Liver (tissue), 3 donors: Measurements from ENCODE around the gene PCAT7.

Source experiments
- EGR1 ChIP-seq, 2 donors: IDR thresholded peaks; 2 replicates each; pipeline ENCODE4 v1.6.1; 2016 to 2018; ENCODE audit warnings: antibody characterized with exemption in 2 of 2, low read depth in 2 of 2
- FOXA1 ChIP-seq: IDR thresholded peaks from 2 replicates; pipeline ENCODE4 v1.6.1; 2016; ENCODE audit warnings: antibody characterized with exemption
- FOXA2 ChIP-seq: IDR thresholded peaks from 2 replicates; pipeline ENCODE4 v1.6.1; 2016; ENCODE audit warnings: antibody characterized with exemption
- GABPA ChIP-seq, 2 donors: IDR thresholded peaks in 1 of 2; conservative IDR thresholded peaks in 1 of 2; 2 replicates each; pipeline ENCODE4 v1.6.1; 2016; ENCODE audit warnings: antibody characterized with exemption in 2 of 2, mild to moderate bottlenecking in 1 of 2, moderate library complexity in 1 of 2
- JUND ChIP-seq, 2 donors: IDR thresholded peaks; 2 replicates each; pipeline ENCODE4 v1.6.1; 2016; ENCODE audit warnings: antibody characterized with exemption in 2 of 2
- RAD21 ChIP-seq, 2 donors: IDR thresholded peaks; 2 replicates each; pipeline ENCODE4 v1.6.1; 2016; ENCODE audit warnings: antibody characterized with exemption in 2 of 2, mild to moderate bottlenecking in 2 of 2
- REST ChIP-seq: IDR thresholded peaks from 2 replicates; pipeline ENCODE4 v1.6.1; 2016; ENCODE audit warnings: antibody characterized with exemption, mild to moderate bottlenecking
- RXRA ChIP-seq, 2 donors: IDR thresholded peaks; 2 replicates each; pipeline ENCODE4 v1.6.1; 2017 to 2018; ENCODE audit warnings: antibody characterized with exemption in 2 of 2, mild to moderate bottlenecking in 1 of 2
- SP1 ChIP-seq: IDR thresholded peaks from 2 replicates; pipeline ENCODE4 v1.6.1; 2018; ENCODE audit warnings: antibody characterized with exemption, mild to moderate bottlenecking
- TAF1 ChIP-seq: conservative IDR thresholded peaks from 2 replicates; pipeline ENCODE4 v1.6.1; 2016; ENCODE audit warnings: antibody characterized with exemption, mild to moderate bottlenecking
- YY1 ChIP-seq: IDR thresholded peaks from 2 replicates; pipeline ENCODE4 v1.6.1; 2016; ENCODE audit warnings: antibody characterized with exemption, mild to moderate bottlenecking
- TF ChIP-seq, protein P1 (sequence below): fragments of 150-350 bp; IDR thresholded peaks from 2 replicates; pipeline ENCODE4 v1.5.1; 2017; ENCODE audit warnings: improper control_type of control experiment, low read depth, low read length; ENCODE audit not compliant: missing input control
- TF ChIP-seq, protein P2 (sequence below): IDR thresholded peaks from 2 replicates; pipeline ENCODE4 v1.6.1; 2016; ENCODE audit warnings: antibody characterized with exemption
- TF ChIP-seq, protein P3 (sequence below): IDR thresholded peaks from 2 replicates; pipeline ENCODE4 v1.6.1; 2016; ENCODE audit warnings: antibody characterized with exemption
- donor health status: healthy.
- donor health status: healthy.

DNA sequence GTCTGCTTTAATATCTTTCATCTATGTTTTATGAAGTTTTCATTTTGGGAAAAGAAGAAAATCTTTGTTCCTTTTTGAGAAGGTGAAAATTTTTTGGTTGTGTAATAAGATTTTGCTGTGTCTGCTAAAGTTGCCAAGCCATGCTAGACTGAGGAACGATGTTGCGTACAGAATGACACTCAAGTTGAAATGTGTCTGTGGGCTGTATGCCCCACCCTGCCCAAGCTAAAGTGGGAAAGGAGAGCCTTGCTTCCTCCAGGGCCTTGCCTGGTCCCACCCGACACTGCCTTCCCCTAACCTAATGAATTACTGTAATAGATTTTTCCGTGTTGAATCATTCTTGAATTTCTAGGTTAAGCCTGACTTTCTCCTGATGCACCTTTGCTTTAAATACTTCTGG is 2.5 kb downstream of the PCAT7 start:
- TF ChIP-seq RAD21 (IDR thresholded peaks at IDR 0.05) (no peak), REST (no peak), YY1 (no peak), JUND (IDR thresholded peaks at IDR 0.05) (no peak), GABPA (IDR thresholded peaks at IDR 0.05 in 1 of 2, conservative IDR thresholded peaks at IDR 0.05 in 1 of 2) (no peak), FOXA1 (no peak), TAF1 (no peak), EGR1 (IDR thresholded peaks at IDR 0.05; ENCODE audit: low read depth in 2 of 2) (no peak), FOXA2 (no peak), SP1 (no peak), RXRA (IDR thresholded peaks at IDR 0.05) (no peak)
- TF ChIP-seq, protein P1, sequence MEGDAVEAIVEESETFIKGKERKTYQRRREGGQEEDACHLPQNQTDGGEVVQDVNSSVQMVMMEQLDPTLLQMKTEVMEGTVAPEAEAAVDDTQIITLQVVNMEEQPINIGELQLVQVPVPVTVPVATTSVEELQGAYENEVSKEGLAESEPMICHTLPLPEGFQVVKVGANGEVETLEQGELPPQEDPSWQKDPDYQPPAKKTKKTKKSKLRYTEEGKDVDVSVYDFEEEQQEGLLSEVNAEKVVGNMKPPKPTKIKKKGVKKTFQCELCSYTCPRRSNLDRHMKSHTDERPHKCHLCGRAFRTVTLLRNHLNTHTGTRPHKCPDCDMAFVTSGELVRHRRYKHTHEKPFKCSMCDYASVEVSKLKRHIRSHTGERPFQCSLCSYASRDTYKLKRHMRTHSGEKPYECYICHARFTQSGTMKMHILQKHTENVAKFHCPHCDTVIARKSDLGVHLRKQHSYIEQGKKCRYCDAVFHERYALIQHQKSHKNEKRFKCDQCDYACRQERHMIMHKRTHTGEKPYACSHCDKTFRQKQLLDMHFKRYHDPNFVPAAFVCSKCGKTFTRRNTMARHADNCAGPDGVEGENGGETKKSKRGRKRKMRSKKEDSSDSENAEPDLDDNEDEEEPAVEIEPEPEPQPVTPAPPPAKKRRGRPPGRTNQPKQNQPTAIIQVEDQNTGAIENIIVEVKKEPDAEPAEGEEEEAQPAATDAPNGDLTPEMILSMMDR: no peak
- TF ChIP-seq, protein P2, sequence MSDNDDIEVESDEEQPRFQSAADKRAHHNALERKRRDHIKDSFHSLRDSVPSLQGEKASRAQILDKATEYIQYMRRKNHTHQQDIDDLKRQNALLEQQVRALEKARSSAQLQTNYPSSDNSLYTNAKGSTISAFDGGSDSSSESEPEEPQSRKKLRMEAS: no peak
- TF ChIP-seq, protein P3, sequence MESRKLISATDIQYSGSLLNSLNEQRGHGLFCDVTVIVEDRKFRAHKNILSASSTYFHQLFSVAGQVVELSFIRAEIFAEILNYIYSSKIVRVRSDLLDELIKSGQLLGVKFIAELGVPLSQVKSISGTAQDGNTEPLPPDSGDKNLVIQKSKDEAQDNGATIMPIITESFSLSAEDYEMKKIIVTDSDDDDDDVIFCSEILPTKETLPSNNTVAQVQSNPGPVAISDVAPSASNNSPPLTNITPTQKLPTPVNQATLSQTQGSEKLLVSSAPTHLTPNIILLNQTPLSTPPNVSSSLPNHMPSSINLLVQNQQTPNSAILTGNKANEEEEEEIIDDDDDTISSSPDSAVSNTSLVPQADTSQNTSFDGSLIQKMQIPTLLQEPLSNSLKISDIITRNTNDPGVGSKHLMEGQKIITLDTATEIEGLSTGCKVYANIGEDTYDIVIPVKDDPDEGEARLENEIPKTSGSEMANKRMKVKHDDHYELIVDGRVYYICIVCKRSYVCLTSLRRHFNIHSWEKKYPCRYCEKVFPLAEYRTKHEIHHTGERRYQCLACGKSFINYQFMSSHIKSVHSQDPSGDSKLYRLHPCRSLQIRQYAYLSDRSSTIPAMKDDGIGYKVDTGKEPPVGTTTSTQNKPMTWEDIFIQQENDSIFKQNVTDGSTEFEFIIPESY: no peak
